OCI-LY3 (cell line): Measurements from ENCODE around the gene UBE3B.

Experiments
- H2AFZ ChIP-seq: fragments of 200-600, 300-600 bp; shearing (Covaris generic); 2 replicates; pipeline ENCODE4 v1.6.0; 2014; ENCODE audit warnings: antibody characterized with exemption, low read depth, low read length
- H3K27ac ChIP-seq: fragments of 200-600, 300-600 bp; sonication (generic); 2 replicates; pipeline ENCODE4 v1.5.1; 2014; ENCODE audit warnings: mild to moderate bottlenecking, low read length, moderate library complexity, mixed read lengths
- H3K27me3 ChIP-seq: fragments of 200-600, 300-600 bp; sonication (generic); 2 replicates; pipeline ENCODE4 v1.6.1; 2014; ENCODE audit warnings: low read depth, low read length, mixed read lengths
- H3K36me3 ChIP-seq: fragments of 200-600, 300-600 bp; sonication (generic); replicated peaks from 2 replicates; pipeline ENCODE3; 2014; ENCODE audit warnings: low read depth, low read length, mixed read lengths
- H3K4me1 ChIP-seq: fragments of 300-600, 200-600 bp; sonication (generic); 2 replicates; pipeline ENCODE4 v1.6.1; 2014; ENCODE audit warnings: low read length, mixed read lengths
- H3K4me2 ChIP-seq: fragments of 200-600, 300-600 bp; sonication (generic); 2 replicates; pipeline ENCODE4 v1.6.1; 2014; ENCODE audit warnings: low read length, mixed read lengths
- H3K4me3 ChIP-seq: fragments of 300-600, 200-600 bp; sonication (generic); 2 replicates; pipeline ENCODE4 v1.5.1; 2014; ENCODE audit warnings: antibody characterized with exemption, mild to moderate bottlenecking, low read length, moderate library complexity
- H3K79me2 ChIP-seq: fragments of 300-600, 200-600 bp; shearing (Covaris generic); 2 replicates; pipeline ENCODE4 v1.6.1; 2014; ENCODE audit warnings: mild to moderate bottlenecking, low read length, mixed read lengths
- H3K9ac ChIP-seq: fragments of 300-600, 200-600 bp; shearing (Covaris generic); 2 replicates; pipeline ENCODE4 v1.6.0; 2014; ENCODE audit warnings: mild to moderate bottlenecking, low read length, moderate library complexity
- H3K9me3 ChIP-seq: fragments of 200-600, 300-600 bp; shearing (Covaris generic); 2 replicates; pipeline ENCODE4 v1.6.1; 2014; ENCODE audit warnings: low read length, mixed read lengths; ENCODE audit not compliant: insufficient read depth
- H4K20me1 ChIP-seq: fragments of 200-600, 300-600 bp; sonication (generic); 2 replicates; pipeline ENCODE4 v1.6.1; 2016; ENCODE audit warnings: low read length, mixed read lengths; ENCODE audit not compliant: insufficient read depth
- CTCF ChIP-seq: fragments of 200-600, 300-600 bp; sonication (generic); IDR thresholded peaks from 2 replicates; pipeline ENCODE4 v1.5.1; 2014; ENCODE audit warnings: antibody characterized with exemption, low read length, low read depth
- EZH2phosphoT487 ChIP-seq: fragments of 200-600 bp; shearing (Covaris generic); IDR thresholded peaks from 2 replicates; pipeline ENCODE4 v1.6.1; 2018; ENCODE audit warnings: antibody characterized with exemption, mixed run types, low read depth

The UBE3B gene

DNA sequence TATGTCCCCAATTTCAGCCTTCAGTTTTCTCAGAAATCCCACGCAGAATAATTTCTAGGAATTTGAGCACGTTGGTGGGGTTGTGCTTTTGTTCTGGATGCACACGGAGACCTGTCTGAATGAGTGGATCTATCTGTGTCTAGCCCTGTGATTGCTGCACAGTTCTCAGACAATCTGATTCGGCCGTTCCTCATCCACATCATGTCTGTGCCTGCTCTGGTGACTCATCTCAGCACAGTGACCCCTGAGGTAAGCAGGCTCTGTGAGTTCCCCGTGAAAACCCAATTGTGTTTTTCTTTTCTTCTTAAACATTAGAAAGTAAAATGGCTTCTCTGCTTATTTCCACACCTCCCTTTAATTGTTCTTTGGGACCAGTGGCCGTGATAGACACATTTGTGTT lies 20.2 kb downstream of the UBE3B start:
- H3K79me2 ChIP-seq: no peaks in the 10 kb centered on the region
- H3K4me3 ChIP-seq: no peak overlapping the region
- no peaks in the 10 kb centered on the region for H3K27me3 ChIP-seq
- peaks cover 18% of the 10 kb centered on the region for H3K36me3 ChIP-seq
- TF ChIP-seq EZH2phosphoT487 (no peak), CTCF (no peak)
- no peak overlapping the region for H3K4me2 ChIP-seq
- H3K9ac ChIP-seq: no peak overlapping the region
- no peak overlapping the region for H3K27ac ChIP-seq
- no peaks in the 10 kb centered on the region for H3K4me1 ChIP-seq
- no peak overlapping the region for H2AFZ ChIP-seq
- no peaks in the 10 kb centered on the region for H3K9me3 ChIP-seq
- H4K20me1 ChIP-seq: no peaks in the 10 kb centered on the region

DNA sequence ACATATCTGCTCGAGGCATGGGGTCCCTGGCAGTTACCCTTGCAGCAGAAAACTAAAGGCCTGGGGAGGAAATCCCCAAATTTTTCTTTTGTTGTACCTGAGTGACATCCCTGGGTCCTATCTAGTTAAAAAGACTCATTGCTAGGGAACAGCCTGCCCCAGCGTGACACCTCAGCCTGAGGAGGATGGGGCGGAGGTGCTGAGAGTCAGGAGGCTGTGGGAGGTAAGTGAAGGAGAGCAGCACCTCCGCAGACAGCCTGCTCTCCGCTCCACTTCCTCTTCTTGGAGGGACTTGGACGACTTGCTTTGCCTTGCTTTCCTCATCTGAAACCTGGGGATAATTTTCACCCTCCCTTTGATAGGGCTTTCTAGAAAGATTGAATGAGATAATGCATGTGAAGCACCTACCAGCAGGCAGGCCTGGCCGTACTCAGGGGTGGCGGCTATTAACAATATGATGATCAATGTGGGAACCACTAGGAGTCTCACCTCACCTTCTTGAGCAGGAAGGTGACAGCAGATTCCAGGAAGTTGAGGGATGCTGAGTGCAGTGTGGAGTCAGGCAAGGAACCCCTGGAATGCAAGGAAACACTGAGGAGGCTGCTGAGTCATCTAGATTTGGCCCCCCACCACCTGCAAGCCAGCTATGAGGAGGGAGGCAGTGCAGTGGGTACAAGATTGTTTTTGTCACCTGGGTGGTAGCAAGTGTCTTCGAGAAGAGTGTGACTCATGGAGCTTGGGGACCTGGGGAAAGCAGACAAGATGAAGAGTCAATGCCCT lies 23.2 kb downstream of the UBE3B start:
- H4K20me1 ChIP-seq: no peaks in the 10 kb centered on the region
- H3K27me3 ChIP-seq: no peaks in the 10 kb centered on the region
- H2AFZ ChIP-seq: no peak overlapping the region
- no peaks in the 10 kb centered on the region for H3K79me2 ChIP-seq
- no peaks in the 10 kb centered on the region for H3K4me1 ChIP-seq
- H3K9me3 ChIP-seq: no peaks in the 10 kb centered on the region
- H3K36me3 ChIP-seq: peaks cover 25% of the 10 kb centered on the region
- no peak overlapping the region for H3K27ac ChIP-seq
- no peak overlapping the region for H3K4me3 ChIP-seq
- H3K9ac ChIP-seq: no peak overlapping the region
- no peak overlapping the region for H3K4me2 ChIP-seq
- TF ChIP-seq EZH2phosphoT487 (no peak), CTCF (no peak)

DNA sequence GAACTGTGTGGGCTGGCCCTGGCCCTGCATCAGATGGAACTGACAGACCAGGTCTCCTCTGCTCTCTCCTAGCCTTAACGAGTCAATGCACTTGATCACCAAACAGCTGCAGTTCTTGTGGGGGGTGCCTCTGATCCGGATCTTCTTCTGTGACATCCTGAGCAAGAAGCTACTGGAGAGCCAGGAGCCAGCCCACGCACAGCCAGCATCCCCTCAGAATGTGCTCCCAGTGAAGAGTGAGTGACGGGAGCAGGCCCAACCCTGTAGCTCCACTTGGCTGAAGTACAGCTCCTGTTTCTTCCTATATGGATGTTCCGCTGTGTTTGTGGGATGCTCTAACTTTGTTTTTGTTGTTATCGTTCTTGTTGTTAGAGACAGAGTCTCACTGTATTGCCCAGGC lies 23.9 kb downstream of the UBE3B start:
- no peak overlapping the region for H3K9ac ChIP-seq
- no peak overlapping the region for H3K27ac ChIP-seq
- H3K9me3 ChIP-seq: no peaks in the 10 kb centered on the region
- no peak overlapping the region for H3K4me2 ChIP-seq
- H4K20me1 ChIP-seq: no peaks in the 10 kb centered on the region
- H3K36me3 ChIP-seq: peaks cover 22% of the 10 kb centered on the region
- TF ChIP-seq EZH2phosphoT487 (no peak), CTCF (no peak)
- H3K79me2 ChIP-seq: no peaks in the 10 kb centered on the region
- H3K4me1 ChIP-seq: no peaks in the 10 kb centered on the region
- no peaks in the 10 kb centered on the region for H3K27me3 ChIP-seq
- no peak overlapping the region for H3K4me3 ChIP-seq
- H2AFZ ChIP-seq: no peak overlapping the region

DNA sequence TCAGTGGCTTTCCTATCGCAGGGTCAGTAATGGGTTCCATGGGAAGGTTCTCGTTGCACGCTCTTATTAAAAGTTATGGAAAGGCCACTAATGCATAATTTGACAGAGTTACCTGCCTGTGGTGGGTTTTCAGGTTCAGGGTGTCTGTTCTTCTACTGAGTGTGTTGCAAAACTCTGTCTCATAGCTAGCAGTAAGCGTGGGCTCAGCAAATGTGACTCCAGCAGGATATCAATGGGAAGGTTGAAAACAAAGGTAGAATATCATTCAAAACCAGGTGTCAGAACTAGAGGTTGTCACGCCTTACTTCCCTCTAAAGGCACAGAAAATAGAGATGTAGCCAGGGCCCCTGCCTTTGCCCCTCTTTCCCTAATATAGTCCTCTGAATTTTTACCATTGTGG lies 24.9 kb downstream of the UBE3B start:
- H3K4me2 ChIP-seq: no peak overlapping the region
- no peak overlapping the region for H3K4me3 ChIP-seq
- no peaks in the 10 kb centered on the region for H4K20me1 ChIP-seq
- peaks cover 18% of the 10 kb centered on the region for H3K36me3 ChIP-seq
- H3K9me3 ChIP-seq: no peaks in the 10 kb centered on the region
- no peak for TF ChIP-seq CTCF
- H3K4me1 ChIP-seq: no peaks in the 10 kb centered on the region
- H3K27ac ChIP-seq: no peak overlapping the region
- H3K79me2 ChIP-seq: no peaks in the 10 kb centered on the region
- no peak overlapping the region for H2AFZ ChIP-seq
- no peaks in the 10 kb centered on the region for H3K27me3 ChIP-seq
- H3K9ac ChIP-seq: no peak overlapping the region
